Activated CD4-positive, alpha-beta T cell treated with anti-CD3 and anti-CD28 coated beads, Interleukin-2, Interleukin-6, amounts not matched to agents 100 ng/mL and 50 ng/mL, durations not matched to agents 16 hours and 8 hours (primary cell): ENCODE results near the gene NOXA1.
"Not testable (repeated sequence)": the region's sequence is repeated elsewhere in the genome, so short reads cannot be mapped to it uniquely, and the experiment has no call there.

Source experiments
- DNase-seq: peaks from one replicate; pipeline ENCODE4 v3.0.0-alpha.2; 2020

The NOXA1 gene, protein sequence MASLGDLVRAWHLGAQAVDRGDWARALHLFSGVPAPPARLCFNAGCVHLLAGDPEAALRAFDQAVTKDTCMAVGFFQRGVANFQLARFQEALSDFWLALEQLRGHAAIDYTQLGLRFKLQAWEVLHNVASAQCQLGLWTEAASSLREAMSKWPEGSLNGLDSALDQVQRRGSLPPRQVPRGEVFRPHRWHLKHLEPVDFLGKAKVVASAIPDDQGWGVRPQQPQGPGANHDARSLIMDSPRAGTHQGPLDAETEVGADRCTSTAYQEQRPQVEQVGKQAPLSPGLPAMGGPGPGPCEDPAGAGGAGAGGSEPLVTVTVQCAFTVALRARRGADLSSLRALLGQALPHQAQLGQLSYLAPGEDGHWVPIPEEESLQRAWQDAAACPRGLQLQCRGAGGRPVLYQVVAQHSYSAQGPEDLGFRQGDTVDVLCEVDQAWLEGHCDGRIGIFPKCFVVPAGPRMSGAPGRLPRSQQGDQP

GRCh38 chr9:137422604-137423513 lies at the start of gene NOXA1, which contains the start of gene EXD3:
Gene NOXA1 (plus strand): TSS chr9:137423393. CDS start chr9:137423530, 137 bp downstream.
Gene EXD3 (minus strand): TSS chr9:137423162. CDS start chr9:137395357, 27,805 bp downstream.
- DNase-seq: peak; percentile 98

DNA sequence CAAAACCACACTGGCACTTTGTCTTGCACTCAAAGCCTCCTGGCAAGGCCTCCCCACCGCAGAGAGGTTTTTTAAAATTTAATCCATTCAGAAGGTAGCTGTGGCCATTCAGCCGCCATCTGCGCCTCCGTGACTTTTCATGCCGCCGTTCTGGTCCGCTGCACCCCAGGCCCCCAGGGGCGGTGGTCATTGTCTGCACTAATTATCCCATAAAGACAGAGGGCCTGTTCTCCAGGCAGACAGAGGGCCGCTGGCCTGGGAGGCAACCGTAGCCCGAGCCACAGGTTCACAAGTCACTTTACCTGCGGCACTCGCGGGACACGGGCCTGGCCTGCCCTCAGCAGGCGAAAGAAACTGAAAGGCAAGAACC lies 49.6 kb upstream of the NOXA1 start:
- no peak for DNase-seq

GRCh38 chr9:137374131-137374845 lies 48.9 kb upstream of the NOXA1 start:
- no peak for DNase-seq

DNA sequence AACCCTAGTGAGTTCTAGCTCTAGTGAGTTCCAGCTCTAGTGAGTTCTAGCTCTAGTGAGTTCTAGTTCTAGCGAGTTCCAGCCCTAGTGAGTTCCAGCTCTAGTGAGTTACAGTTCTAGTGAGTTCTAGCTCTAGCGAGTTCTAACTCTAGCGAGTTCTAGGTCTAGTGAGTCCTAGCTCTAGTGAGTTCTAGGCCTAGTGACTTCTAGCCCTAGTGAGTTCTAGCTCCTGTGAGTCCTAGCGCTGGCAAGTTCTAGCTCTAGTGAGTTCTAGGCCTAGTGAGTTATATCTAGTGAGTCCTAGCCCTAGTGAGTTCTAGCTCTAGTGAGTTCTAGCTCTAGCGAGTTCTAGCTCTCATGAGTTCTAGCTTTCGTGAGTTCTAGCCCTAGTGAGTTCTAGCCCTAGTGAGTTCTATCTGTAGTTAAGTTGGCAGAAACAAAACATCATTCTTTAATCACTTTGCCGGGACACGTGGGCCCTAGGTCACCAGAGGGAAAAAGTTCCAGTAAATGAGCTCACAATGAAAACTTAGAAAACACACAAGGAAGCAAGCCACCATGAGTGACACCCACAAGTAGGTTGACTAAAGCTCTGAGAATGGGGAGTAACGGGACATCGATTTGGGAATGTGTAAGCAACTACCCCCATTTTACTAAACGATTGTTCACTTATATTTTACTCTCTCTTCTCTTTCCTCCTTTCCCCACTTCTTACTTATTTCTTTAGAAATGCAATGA lies 47.7 kb upstream of the NOXA1 start:
- DNase-seq: no peak

DNA sequence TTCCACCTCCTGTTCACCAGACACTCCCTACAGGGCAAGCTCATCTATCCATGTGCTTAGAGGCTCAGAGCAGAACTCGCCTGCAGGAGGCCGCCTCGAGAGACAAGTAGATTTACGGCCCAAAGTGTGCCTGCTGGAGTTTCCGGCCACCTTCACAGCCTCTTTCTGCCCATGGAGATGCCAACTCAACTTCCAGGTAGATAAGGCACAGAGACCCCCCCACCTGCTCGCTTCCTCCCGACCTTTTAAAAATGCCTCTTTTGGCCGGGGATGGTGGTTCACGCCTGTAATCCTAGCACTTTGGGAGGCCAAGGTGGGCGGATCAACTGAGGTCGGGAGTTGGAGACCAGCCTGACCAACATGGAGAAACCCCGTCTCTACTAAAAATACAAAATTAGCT lies 46.8 kb upstream of the NOXA1 start:
- DNase-seq: no peak

DNA sequence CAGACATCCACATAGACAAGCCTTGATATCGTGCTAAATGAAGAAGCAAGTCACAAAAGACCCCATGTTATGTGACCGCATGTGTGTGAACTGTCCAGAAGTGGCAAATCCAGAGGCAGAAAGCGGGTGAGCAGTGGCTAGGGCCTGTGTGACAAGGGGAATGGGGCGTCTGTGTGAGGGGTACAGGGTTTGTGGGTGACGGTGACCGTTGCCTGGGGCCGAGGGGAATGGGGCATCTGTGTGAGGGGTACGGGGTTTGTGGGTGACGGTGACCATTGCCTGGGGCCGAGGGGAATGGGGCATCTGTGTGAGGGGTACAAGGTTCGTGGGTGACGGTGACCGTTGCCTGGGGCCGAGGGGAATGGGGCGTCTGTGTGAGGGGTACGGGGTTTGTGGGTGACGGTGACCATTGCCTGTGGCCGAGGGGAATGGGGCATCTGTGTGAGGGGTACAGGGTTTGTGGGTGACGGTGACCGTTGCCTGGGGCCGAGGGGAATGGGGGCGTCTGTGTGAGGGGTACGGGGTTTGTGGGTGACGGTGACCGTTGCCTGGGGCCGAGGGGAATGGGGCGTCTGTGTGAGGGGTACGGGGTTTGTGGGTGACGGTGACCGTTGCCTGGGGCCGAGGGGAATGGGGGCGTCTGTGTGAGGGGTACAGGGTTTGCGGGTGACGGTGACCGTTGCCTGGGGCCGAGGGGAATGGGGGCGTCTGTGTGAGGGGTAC lies 44.3 kb upstream of the NOXA1 start:
- DNase-seq: not testable (repeated sequence)

GRCh38 chr9:137379761-137380161 lies 43.4 kb upstream of the NOXA1 start:
- DNase-seq: no peak

DNA sequence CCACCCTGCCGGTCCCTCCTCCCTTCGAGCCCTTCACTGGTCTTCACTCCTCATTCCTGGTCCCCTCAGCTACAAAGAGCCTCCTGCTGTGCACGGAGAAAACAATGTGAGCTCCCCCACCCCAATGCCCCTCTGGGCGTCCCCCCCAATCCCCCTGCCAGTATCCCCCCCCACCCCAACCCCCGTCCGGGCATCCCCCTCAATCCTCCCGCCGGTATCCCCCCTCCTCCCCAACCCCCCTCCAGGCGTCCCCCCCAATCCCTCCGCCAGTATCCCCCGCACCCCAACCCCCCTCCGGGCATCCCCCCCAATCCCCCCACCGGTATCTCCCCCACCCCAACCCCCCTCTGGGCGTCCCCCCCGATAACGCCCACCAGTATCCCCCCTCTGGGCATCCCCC lies 43.0 kb upstream of the NOXA1 start:
- no peak for DNase-seq

DNA sequence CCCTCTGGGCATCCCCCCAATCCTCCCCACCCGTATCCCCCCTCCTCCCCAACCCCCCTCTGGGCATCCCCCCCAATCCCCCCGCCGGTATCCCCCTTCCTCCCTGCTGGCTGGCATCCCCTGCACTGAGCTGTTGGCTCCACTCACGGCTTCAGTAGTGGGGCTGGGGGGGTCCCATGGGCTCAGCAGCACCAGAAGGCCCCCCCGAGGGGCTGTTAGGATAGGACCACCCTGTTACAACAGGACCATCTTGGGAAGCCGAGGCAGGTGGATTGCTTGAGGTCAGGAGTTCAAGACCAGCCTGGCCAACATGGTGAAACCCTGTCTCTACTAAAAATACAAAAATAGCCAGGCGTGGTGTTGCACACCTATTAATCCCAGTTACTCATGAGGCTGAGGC lies 42.6 kb upstream of the NOXA1 start:
- DNase-seq: no peak

DNA sequence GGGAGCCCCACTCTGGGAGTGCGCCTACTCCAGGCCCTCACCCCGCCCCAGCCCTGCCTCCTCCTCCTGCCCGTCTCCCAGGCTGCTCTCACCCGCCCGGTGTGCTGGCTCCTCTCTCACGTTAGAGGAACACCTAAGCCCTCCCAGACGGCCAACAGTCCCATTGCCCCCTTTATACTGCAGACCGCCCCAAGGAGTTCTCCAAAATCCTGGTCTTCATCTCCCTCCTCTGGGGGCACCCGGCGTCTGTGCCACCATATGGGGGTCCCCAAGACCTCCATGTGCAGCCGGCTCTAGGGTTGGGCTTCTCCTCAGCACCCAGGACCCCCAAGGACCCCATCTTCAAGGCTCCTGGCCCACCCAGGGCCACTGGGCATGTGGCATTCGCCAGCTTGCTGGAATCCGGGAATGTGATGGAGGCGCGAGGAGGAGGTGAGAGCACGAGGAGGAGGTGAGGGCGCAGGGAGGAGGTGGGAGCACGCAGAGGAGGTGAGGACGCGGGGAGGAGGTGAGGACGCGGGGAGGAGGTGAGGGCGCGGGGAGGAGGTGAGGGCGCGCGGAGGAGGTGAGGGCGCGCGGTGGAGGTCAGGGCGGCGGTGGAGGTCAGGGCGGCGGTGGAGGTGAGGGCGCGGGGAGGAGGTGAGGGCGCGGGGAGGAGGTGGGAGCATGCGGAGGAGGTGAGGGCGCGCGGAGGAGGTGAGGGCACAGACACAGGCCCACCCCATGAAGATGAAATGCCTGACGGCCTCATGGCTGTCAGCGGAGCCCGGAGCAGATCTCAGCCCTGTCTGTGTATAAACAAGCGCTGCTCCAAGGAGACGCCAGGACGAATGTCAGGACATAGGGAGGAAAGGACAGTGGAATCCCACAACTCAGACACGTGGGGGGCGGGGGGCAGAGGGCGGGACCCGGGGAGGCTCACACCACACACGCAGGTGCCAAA lies 41.4 kb upstream of the NOXA1 start:
- no peak for DNase-seq

- DNase-seq: no peak
These were observed 40.6 kb upstream of the NOXA1 start for GRCh38 chr9:137382444-137383080.

- DNase-seq: no peak
These were observed 40.0 kb upstream of the NOXA1 start for GRCh38 chr9:137383081-137383783.

GRCh38 chr9:137383784-137384756 lies 39.1 kb upstream of the NOXA1 start:
- no peak for DNase-seq

- no peak for DNase-seq
These were observed 38.0 kb upstream of the NOXA1 start for GRCh38 chr9:137385061-137385655.

GRCh38 chr9:137386507-137387113 lies 36.6 kb upstream of the NOXA1 start:
- DNase-seq: not testable (repeated sequence)

- DNase-seq: peak; percentile 44
These were observed 35.9 kb upstream of the NOXA1 start for GRCh38 chr9:137387114-137387890.
